Forelimb muscle (tissue), 1 donor: ENCODE measurements around the gene ATXN10. TPM values are rescaled to one million over a fixed set of nuclear protein-coding genes. Genes with fewer than 3 reads are reported as not detected.

Experiments used
- DNase-seq: peaks from one replicate; pipeline ENCODE4 v3.0.0-alpha.2; 2013; ENCODE audit warnings: low read depth
- polyA plus RNA-seq: library from polyadenylated mRNA; unstranded; fragments of 120-200 nt; gene quantifications from one replicate; pipeline ENCODE4 v1.2.1, GENCODE V29; 2013; ENCODE audit not compliant: insufficient read length

The ATXN10 gene
- polyA plus RNA-seq, 1 donor, result 170 TPM

DNA sequence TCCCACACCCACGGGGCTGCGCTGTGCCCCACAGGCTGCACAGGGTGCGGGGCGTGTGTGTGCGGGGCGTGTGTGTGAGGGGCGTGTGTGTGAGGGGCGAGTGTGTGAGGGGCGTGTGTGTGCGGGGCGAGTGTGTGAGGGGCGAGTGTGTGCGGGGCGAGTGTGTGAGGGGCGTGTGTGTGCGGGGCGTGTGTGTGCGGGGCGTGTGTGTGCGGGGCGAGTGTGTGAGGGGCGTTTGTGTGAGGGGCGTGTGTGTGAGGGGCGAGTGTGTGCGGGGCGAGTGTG lies 218.7 kb downstream of the ATXN10 start:
- DNase-seq, result no peak

DNA sequence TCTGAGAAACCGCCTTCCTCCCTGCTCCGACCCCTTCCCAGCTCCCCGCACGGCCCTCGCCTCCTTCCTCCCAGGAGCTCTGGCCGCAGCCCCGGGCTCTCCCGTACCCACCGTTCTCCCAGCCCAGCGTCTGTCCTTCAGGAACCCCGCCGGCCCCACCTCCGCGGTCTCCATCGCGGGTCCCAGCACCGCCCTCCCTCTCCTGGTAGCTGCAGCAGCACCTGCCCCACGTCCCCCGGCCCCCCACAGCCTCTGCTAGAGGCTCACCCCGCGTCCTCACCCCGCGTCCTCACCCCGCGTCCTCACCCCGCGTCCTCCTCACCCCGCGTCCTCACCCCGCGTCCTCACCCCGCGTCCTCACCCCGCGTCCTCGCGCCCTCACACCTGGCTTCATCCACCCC lies 219.4 kb downstream of the ATXN10 start:
- DNase-seq, result no peak

DNA sequence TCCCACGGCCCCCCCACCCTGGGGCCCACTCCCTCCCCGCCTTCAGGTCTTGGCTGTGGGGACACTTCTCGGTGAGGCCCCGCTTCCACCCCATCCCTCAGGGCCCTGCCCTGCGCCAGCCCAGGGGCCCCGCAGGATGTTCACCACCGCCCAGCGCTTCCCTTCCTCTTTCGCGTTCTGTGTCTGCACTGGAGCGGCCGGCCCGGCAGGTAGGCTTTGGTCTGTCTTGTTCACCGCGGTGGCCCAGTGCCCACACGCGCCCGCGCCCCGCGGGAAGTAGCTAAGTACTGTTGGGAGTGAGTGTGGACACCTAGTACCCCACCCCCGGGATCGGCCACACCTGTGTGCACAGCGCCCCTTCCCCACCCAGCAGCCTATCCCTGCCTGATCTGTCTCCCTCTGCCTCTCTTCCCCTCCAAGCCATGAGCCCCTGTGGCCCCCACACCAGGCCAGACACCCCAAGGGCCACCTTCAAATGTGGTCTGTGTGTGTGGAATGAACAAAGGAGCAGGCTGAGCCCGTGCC lies 219.9 kb downstream of the ATXN10 start:
- DNase-seq, result no peak

DNA sequence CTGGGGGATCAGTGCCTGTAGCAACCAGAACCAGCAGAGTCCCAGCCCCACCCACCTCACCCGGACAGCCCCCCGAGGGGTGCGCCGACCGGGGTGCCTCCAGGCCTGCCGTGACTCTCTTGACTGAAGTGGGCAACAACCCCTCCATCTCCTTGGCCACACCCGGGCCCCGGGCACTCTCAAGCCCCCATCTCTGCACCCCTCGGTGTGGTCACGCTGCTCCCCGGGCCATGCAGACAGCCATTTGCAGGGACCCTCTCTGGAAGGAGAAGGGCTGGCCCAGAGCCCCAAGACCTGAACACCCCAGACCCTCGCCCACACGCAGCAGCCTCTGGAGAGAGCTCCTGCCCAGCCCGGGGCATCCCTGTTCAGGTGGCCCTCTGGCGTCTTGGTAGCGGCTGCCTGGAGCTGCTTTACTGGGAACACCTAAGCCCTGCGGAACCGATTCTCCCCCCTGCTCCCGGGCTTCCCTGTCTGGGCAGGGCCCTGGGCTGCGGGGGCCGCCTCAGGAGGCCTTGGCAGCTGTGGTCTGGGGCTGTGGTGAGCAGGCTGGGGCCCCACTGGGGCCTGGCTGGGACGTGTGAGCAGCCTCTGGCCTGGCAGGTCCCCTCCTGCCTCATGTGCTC lies 220.5 kb downstream of the ATXN10 start:
- DNase-seq, result no peak

DNA sequence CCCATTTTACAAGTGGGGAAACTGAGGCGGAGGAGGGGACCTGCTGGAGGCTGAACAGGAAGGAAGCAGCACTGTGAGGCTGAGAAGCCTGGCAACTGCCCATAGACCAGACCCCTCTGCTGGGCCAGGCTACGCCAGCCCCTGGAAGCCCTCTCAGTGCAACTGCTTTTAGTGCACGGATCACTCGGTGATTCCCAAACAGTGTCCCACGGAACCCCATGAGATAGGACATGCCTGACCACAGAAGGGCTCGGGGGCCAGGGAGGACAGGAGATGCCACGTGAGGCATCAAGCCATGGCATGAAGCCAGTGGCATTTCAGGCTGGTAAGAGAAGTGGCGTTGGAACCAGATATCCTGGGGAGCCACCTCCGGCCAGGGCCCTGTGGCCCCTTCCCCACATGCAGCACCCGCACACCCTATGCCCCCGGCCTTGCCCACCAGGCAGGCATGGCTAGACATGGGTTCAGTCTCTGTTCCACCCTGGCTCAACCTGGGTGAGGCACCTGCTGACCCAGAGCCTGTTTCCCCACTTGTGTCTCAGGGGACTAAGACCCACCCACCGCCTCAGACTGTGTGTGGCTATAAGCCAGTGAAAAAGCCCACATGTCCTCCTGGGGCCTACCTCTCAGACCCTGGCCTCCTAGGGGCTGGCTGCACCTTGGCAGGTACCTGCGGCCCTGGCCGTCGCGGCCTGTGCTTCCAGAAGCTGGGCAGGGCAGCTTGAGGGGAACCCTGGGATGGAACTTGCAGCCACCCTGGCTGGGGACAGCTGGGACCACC lies 221.2 kb downstream of the ATXN10 start:
- no peak for DNase-seq

DNA sequence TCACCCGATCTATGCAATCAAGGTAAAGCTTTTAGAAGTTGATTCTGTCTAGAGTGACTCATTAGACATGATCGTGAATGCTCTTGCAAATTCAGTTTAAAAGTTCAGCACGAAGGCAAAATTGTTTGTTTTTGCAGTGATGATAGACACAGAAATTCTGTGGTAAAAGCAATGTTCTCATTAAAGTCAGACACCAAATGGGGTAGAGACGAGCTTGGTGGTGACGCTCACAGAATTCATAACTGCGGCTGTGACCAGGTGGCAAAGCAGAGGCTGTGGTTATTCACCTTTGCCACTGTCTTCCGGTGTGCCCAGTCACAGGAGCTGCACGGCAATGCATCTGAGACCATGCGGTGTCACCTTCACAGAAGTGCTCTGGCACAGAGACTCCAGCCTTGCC lies 221.9 kb downstream of the ATXN10 start:
- no peak for DNase-seq

Other genes starting within 250 kb of the ATXN10 start
- 135 TPM for gene FBLN1, start 169.0 kb upstream of the ATXN10 start, polyA plus RNA-seq